Measurements from ENCODE around the gene TP53TG5. TPM values are rescaled to one million over a fixed set of nuclear protein-coding genes. Genes with fewer than 3 reads are reported as not detected.

TP53TG5 gene
- total and polyA plus RNA-seq, 2 of the 8 experiments (the other 6 are each of a cell fraction or from before 2014, with no cell fraction given), result not detected

GRCh38 chr20:45338121-45339030 lies 39.7 kb downstream of the TP53TG5 start:
- no peak overlapping the region for H3K9ac ChIP-seq (replicated peaks in 1 of 4; ENCODE audit: extremely low read depth in 1 of 4, low read depth in 3 of 4, low read length in 3 of 4)

More at GRCh38 chr20:45338121-45339030, 39.7 kb downstream of the TP53TG5 start:
- no peak overlapping the region for H2AFZ ChIP-seq (ENCODE audit: low read length)
- H3K79me1 ChIP-seq (ENCODE audit: low read depth, low read length), result peaks cover 24% of the 10 kb centered on the region
- H3K9me3 ChIP-seq (ENCODE audit: insufficient read depth in 2 of 2, low read depth in 1 of 2, low read length in 1 of 2), result no peaks in the 10 kb centered on the region
- H3K27me3 ChIP-seq (replicated peaks in 1 of 4; ENCODE audit: control insufficient read depth in 3 of 4, extremely low read depth in 1 of 4, insufficient read depth in 3 of 4, low read length in 3 of 4), result no peaks in the 10 kb centered on the region
- H3K4ac ChIP-seq (replicated peaks; ENCODE audit: insufficient read length, low read depth, low read length), result no peak overlapping the region
- H3K56ac ChIP-seq (replicated peaks; ENCODE audit: insufficient read length, low read depth, low read length), result no peak overlapping the region
- no peak overlapping the region for H4K8ac ChIP-seq (ENCODE audit: extremely low read depth, insufficient read depth, low read length)
- peaks cover 18 to 51% (median 34%) of the 10 kb centered on the region in 4 experiments for H3K4me1 ChIP-seq (replicated peaks in 1 of 4; ENCODE audit: control insufficient read depth in 3 of 4, insufficient read depth in 4 of 4, low read length in 3 of 4)
- peak overlapping the region; percentile 15 to 29; a peak in 2 of 4 replicates for H3K4me2 ChIP-seq (ENCODE audit: insufficient read depth in 1 of 2, low read depth in 2 of 2, low read length in 2 of 2)
- CTCF ChIA-PET (ENCODE audit: partially characterized antibody), result interaction anchor here (0.7 to 5.0 kb wide), 6 partner anchors 15 to 35 kb away, joined by 3 to 44 read pairs (median 4); partner anchors contain the start of gene SYS1
- peaks cover 0 to 2% of the 10 kb centered on the region in 2 experiments for H4K20me1 ChIP-seq (replicated peaks in 1 of 2; ENCODE audit: control insufficient read depth in 1 of 2, insufficient read depth in 2 of 2, low read length in 2 of 2)
- no peak overlapping the region for H4K5ac ChIP-seq (ENCODE audit: insufficient read length, low read depth, low read length)
- no peak overlapping the region for H3K23ac ChIP-seq (ENCODE audit: insufficient read length)
- peaks cover 0 to 74% of the 10 kb centered on the region in 2 experiments; a peak in 3 of 4 replicates for H3K79me2 ChIP-seq (ENCODE audit: control insufficient read depth in 1 of 2, insufficient read depth in 2 of 2, low read length in 2 of 2)
- H2BK20ac ChIP-seq (ENCODE audit: low read length), result 0 out of 2 replicates have a peak overlapping the region, but pooled peaks have one; percentile 69
- H2BK120ac ChIP-seq (replicated peaks; ENCODE audit: low read depth, low read length), result peak overlapping the region; percentile 44
- 77% methylated on average over 11 of the region's 11 CpGs; no CpG with 5 or more reads in 1 of the 2 experiments for whole genome bisulfite sequencing, 2 experiments (ENCODE audit: extremely low coverage in 1 of 2, insufficient coverage in 1 of 2, insufficient read length in 1 of 2, insufficient replicate concordance in 2 of 2, low coverage in 1 of 2, low lambda C conversion rate in 2 of 2, missing lambda C conversion rate in 1 of 2)
- H2AK5ac ChIP-seq (ENCODE audit: low read depth, low read length), result peak overlapping the region; percentile 65; the same call in 1 of the 2 replicates
- H2BK15ac ChIP-seq (ENCODE audit: low read length), result peak overlapping the region; percentile 90
- peak overlapping the region; percentile 44 for H3K18ac ChIP-seq (ENCODE audit: extremely low read depth, low read length)
- FAIRE-seq, result no peak
- peaks cover 0 to 6% (median 0%) of the 10 kb centered on the region in 4 experiments; a peak in 3 of 8 replicates for H3K36me3 ChIP-seq (ENCODE audit: control insufficient read depth in 2 of 4, insufficient read depth in 4 of 4, low read length in 3 of 4)
- POLR2A ChIA-PET (ENCODE audit: partially characterized antibody), result interaction anchor here (0.8 to 8.1 kb wide), 9 partner anchors 10 to 78 kb away, joined by 3 to 60 read pairs (median 4); partner anchors contain the start of genes DBNDD2, PIGT and SDC4
- no peak for DNase-seq (ENCODE audit: low read depth in 1 of 2, low spot score in 2 of 2)
- no peak overlapping the region for H4K91ac ChIP-seq (replicated peaks; ENCODE audit: insufficient read length, low read length)
- peak overlapping the region; percentile 30; the same call in 1 of the 2 replicates for H3K27ac ChIP-seq (ENCODE audit: low read depth, low read length)
- no peak overlapping the region for H3K4me3 ChIP-seq (ENCODE audit: extremely low read depth in 1 of 4, insufficient read depth in 2 of 4, low read depth in 3 of 4, low read length in 4 of 4)
- H3K14ac ChIP-seq (ENCODE audit: insufficient read length), result no peak overlapping the region
- TF ChIP-seq TAF1 (IDR thresholded peaks at IDR 0.05; ENCODE audit: low read depth, low read length), result no peak
- TF ChIP-seq BRCA1 (IDR thresholded peaks at IDR 0.05; ENCODE audit: low read depth, low read length), result no peak
- no peak for TF ChIP-seq SIX5 (IDR thresholded peaks at IDR 0.05; ENCODE audit: low read depth, low read length)
- no peak for TF ChIP-seq TAF7 (optimal IDR thresholded peaks at IDR 0.05; ENCODE audit: borderline replicate concordance, low read depth, low read length)
- no peaks in the 10 kb centered on the region for H3K23me2 ChIP-seq (ENCODE audit: low read depth, low read length)
- H2BK12ac ChIP-seq (ENCODE audit: low read depth, low read length), result peak overlapping the region; percentile 63; the same call in 1 of the 2 replicates
- H2BK5ac ChIP-seq (ENCODE audit: low read depth, low read length), result peak overlapping the region; percentile 56; the same call in 1 of the 2 replicates

All from H1 (cell line).